B cell (primary cell): ENCODE results near the gene GPRIN2. TPM values are rescaled to one million over a fixed set of nuclear protein-coding genes. Genes with fewer than 3 reads are reported as not detected.

ENCODE experiments used
- ATAC-seq: fragments of 200-7000 bp; cut with Tn5 transposase; one replicate; pipeline ENCODE4 v1.10.0; 2021; ENCODE audit warnings: low read depth, mild to moderate bottlenecking, moderate number of reproducible peaks, moderate library complexity
- CTCF ChIA-PET: fragments of 350-600 bp; sonication (Branson Sonifier 250); formaldehyde crosslinking; loops from one replicate; lab custom pipeline; 2021; ENCODE audit warnings: antibody characterized with exemption, inconsistent platforms; lab: Charles Lee
- POLR2A ChIA-PET: fragments of 350-600 bp; sonication (Branson Sonifier 250); formaldehyde crosslinking; loops from one replicate; lab custom pipeline; 2021; ENCODE audit warnings: antibody characterized with exemption; lab: Charles Lee
- DNase-seq: peaks from one replicate; pipeline ENCODE4 v3.0.0; 2013
- H2AFZ ChIP-seq: 2 replicates; pipeline ENCODE4 v1.6.1; 2012; ENCODE audit warnings: mild to moderate bottlenecking, low read depth, low read length; ENCODE audit not compliant: insufficient read depth, poor library complexity, severe bottlenecking
- H3K27ac ChIP-seq, 2 donors: 1 replicate in 1 of 2; 2 replicates in 1 of 2; pipeline ENCODE4 v1.5.1; 2012 to 2013; ENCODE audit warnings: low read length in 2 of 2, mild to moderate bottlenecking in 2 of 2, moderate library complexity in 1 of 2
- H3K27me3 ChIP-seq, 4 experiments: fragments of 200-600 bp in 1 of 4; sonication (generic) in 1 of 4; replicated peaks in 1 of 4; 1 replicate in 2 of 4; 2 replicates in 2 of 4; pipeline versions ENCODE4 v1.6.1 to v1.7.0; 2013 to 2016; ENCODE audit warnings: low read length in 3 of 4, mild to moderate bottlenecking in 2 of 4, mixed read lengths in 1 of 4, moderate library complexity in 1 of 4; ENCODE audit not compliant: insufficient read depth in 4 of 4, control insufficient read depth in 3 of 4; ENCODE audit errors: control extremely low read depth in 1 of 4
- H3K36me3 ChIP-seq, 2 experiments: replicated peaks in 1 of 2; 1 replicate in 1 of 2; 2 replicates in 1 of 2; pipeline versions ENCODE4 v1.6.1 to v1.7.1; 2013; ENCODE audit warnings: low read length in 1 of 2; ENCODE audit not compliant: insufficient read depth in 2 of 2, control insufficient read depth in 1 of 2; ENCODE audit errors: control extremely low read depth in 1 of 2, extremely low read depth in 1 of 2
- H3K4me1 ChIP-seq, 2 donors: fragments of 200-600 bp in 1 of 2; sonication (generic) in 1 of 2; 1 replicate in 1 of 2; 2 replicates in 1 of 2; pipeline versions ENCODE4 v1.5.1 to v1.6.1; 2013 to 2017; ENCODE audit warnings: low read length in 2 of 2; ENCODE audit not compliant: control insufficient read depth in 2 of 2, insufficient read depth in 2 of 2
- H3K4me2 ChIP-seq: replicated peaks from 2 replicates; pipeline ENCODE3; 2012; ENCODE audit warnings: mild to moderate bottlenecking, low read depth, low read length; ENCODE audit not compliant: poor library complexity, severe bottlenecking
- H3K4me3 ChIP-seq, 5 experiments: fragments of 200-600 bp in 1 of 5; sonication (generic) in 1 of 5; 1 replicate in 3 of 5; 2 replicates in 2 of 5; pipeline versions ENCODE4 v1.5.1 to v1.7.0; 2011 to 2016; ENCODE audit warnings: low read length in 4 of 5, mild to moderate bottlenecking in 4 of 5, low read depth in 2 of 5, control low read depth in 1 of 5, moderate library complexity in 1 of 5; ENCODE audit not compliant: insufficient read depth in 1 of 5; ENCODE audit errors: control extremely low read depth in 1 of 5, extremely low read depth in 1 of 5
- H3K79me2 ChIP-seq: fragments of 200-600 bp; sonication (generic); one replicate; pipeline ENCODE4 v1.6.0; 2016; ENCODE audit warnings: low read length; ENCODE audit not compliant: control insufficient read depth, insufficient read depth
- H3K9ac ChIP-seq: fragments of 200-600 bp; sonication (generic); 2 replicates; pipeline ENCODE4 v1.6.1; 2017; ENCODE audit warnings: mild to moderate bottlenecking, low read length, moderate library complexity
- H3K9me3 ChIP-seq, 3 donors: one replicate each; pipeline versions ENCODE4 v1.6.1 to v1.7.1; 2013; ENCODE audit warnings: low read length in 2 of 3; ENCODE audit not compliant: control insufficient read depth in 2 of 3, insufficient read depth in 1 of 3; ENCODE audit errors: control extremely low read depth in 1 of 3
- H4K20me1 ChIP-seq: 2 replicates; pipeline ENCODE4 v1.6.0; 2012; ENCODE audit warnings: mild to moderate bottlenecking, low read length; ENCODE audit not compliant: insufficient read depth, control insufficient read depth, poor library complexity, severe bottlenecking
- H3K27ac Mint-ChIP-seq: one replicate; pipeline ENCODE4 v1.8.0; 2021; ENCODE audit warnings: mixed read lengths
- H3K27me3 Mint-ChIP-seq: one replicate; pipeline ENCODE4 v1.8.0; 2021; ENCODE audit warnings: mixed read lengths
- H3K4me1 Mint-ChIP-seq: one replicate; pipeline ENCODE4 v1.8.0; 2021; ENCODE audit warnings: mixed read lengths
- H3K4me3 Mint-ChIP-seq: one replicate; pipeline ENCODE4 v1.8.0; 2021; ENCODE audit warnings: mixed read lengths
- H3K9me3 Mint-ChIP-seq: one replicate; pipeline ENCODE4 v1.8.0; 2022; ENCODE audit warnings: mixed read lengths; ENCODE audit not compliant: insufficient read depth
- EZH2 ChIP-seq: IDR thresholded peaks from 2 replicates; pipeline ENCODE4 v1.6.1; 2012; ENCODE audit warnings: borderline replicate concordance, low read depth, mild to moderate bottlenecking, moderate library complexity, low read length; ENCODE audit not compliant: insufficient read depth, poor library complexity, severe bottlenecking
- WGBS: methylation state at CpG from one replicate; pipeline ENCODE4 v1.1.5; 2013; ENCODE audit warnings: missing lambda C conversion rate; ENCODE audit not compliant: insufficient coverage; 5-methylcytosine and 5-hydroxymethylcytosine counted together
- intact Hi-C: fragments of 100-400 bp; cut with micrococcal nuclease; formaldehyde crosslinking; loops from one replicate; pipeline ENCODE4 v1.10.0; 2022
- polyA plus RNA-seq: library from polyadenylated mRNA; depleted of rRNA; stranded (reverse); fragments of >200 nt; gene quantifications from 2 replicates; pipeline ENCODE4 v1.2.3, GENCODE V29; 2012
- total RNA-seq, 2 donors: library from RNA; stranded (reverse); fragments of 120-200 nt in 1 of 2; gene quantifications; 1 replicate in 1 of 2; 2 replicates in 1 of 2; pipeline versions ENCODE4 v1.2.3 to v1.2.4, GENCODE V29; 2013 to 2022
- TF ChIP-seq, protein P1 (sequence below): fragments of 200-600 bp; IDR thresholded peaks from one replicate; pipeline ENCODE4 v1.8.0; 2022; ENCODE audit warnings: antibody characterized with exemption, mild to moderate bottlenecking

The GPRIN2 gene
- total and polyA plus RNA-seq, 2 donors (not counting 1 experiment from before 2014, with no cell fraction given) = not detected

DNA sequence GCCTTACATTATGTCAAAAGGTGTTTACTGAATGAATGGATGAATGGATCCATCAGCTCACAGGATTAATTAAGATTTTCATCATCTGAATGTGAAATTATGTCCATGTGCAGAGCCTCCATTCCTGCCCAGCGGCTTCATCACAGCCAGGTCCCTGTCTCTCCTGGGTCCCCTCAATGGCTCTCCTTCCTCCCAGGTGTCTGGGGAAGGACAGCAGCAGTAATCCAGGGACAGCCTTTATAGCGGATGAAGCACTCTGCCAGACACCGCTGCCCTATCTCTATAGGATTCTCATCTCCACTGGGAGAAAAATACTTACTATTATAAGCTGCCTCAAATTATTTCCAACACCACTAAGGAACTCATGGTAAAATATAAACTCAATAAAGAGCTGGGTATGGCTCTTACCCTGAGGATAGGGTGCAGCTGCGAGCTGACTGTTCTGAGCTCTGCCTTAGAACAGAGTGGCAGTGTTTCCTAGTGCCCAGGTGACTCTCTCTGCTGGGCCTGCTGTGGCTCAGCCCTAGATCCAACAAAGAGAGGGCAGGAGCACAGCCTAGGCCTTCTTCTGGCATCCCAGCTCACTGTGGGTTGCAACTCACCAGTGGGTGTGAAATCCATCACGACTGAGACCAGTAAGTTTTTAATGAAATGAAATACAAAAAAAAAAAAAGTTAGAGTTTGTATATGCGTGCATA lies 38.3 kb downstream of the GPRIN2 start:
- Histone ChIP-seq H3K79me2 (no peaks in the 10 kb centered on the region), H3K27me3 (peaks cover 0 to 6% (median 0%) of the 10 kb centered on the region in 4 experiments), H2AFZ (no peak overlapping the region), H3K9ac (no peak overlapping the region), H4K20me1 (no peaks in the 10 kb centered on the region), H3K9me3 (no peaks in the 10 kb centered on the region), H3K27ac (no peak overlapping the region), H3K4me3 (no peak overlapping the region), H3K4me1 (no peaks in the 10 kb centered on the region), H3K4me2 (no peak overlapping the region), H3K36me3 (no peaks in the 10 kb centered on the region)
- Mint-ChIP-seq H3K27me3 (no peaks in the 10 kb centered on the region), H3K4me1 (no peaks in the 10 kb centered on the region), H3K9me3 (no peaks in the 10 kb centered on the region), H3K27ac (no peak overlapping the region), H3K4me3 (no peak overlapping the region)
- WGBS = 95% methylated on average over 3 of the region's 6 CpGs
- DNase-seq (no peak), ATAC-seq (no peak)
- intact Hi-C loops = no loop called here
- CTCF ChIA-PET = no interaction called here
- TF ChIP-seq, protein P1, sequence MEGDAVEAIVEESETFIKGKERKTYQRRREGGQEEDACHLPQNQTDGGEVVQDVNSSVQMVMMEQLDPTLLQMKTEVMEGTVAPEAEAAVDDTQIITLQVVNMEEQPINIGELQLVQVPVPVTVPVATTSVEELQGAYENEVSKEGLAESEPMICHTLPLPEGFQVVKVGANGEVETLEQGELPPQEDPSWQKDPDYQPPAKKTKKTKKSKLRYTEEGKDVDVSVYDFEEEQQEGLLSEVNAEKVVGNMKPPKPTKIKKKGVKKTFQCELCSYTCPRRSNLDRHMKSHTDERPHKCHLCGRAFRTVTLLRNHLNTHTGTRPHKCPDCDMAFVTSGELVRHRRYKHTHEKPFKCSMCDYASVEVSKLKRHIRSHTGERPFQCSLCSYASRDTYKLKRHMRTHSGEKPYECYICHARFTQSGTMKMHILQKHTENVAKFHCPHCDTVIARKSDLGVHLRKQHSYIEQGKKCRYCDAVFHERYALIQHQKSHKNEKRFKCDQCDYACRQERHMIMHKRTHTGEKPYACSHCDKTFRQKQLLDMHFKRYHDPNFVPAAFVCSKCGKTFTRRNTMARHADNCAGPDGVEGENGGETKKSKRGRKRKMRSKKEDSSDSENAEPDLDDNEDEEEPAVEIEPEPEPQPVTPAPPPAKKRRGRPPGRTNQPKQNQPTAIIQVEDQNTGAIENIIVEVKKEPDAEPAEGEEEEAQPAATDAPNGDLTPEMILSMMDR = no peak
- no peak for TF ChIP-seq EZH2
- POLR2A ChIA-PET = no interaction called here

DNA sequence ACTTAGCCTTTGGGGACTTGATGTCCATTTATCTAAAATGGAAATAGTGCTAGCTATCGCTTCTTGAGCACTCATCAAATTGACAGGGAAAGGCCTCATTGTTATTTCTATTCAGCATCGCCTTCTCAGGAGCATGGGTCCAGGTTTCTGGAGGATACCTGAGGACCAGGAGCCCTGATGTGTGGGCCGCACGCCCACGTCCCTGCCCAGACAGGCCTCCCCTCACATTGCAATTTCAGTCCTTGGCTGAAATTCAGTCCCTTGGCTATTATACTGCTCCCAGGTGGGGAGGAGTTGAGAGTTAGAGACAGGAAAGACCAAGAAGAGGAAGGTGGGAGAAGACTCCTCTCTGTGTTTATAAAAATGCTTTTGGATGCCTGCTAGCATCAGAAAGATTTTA lies 38.9 kb downstream of the GPRIN2 start:
- Histone ChIP-seq H2AFZ (no peak overlapping the region), H3K4me1 (no peaks in the 10 kb centered on the region), H3K9ac (no peak overlapping the region), H4K20me1 (no peaks in the 10 kb centered on the region), H3K27me3 (peaks cover 0 to 6% (median 0%) of the 10 kb centered on the region in 4 experiments), H3K79me2 (no peaks in the 10 kb centered on the region), H3K36me3 (no peaks in the 10 kb centered on the region), H3K4me2 (no peak overlapping the region), H3K9me3 (no peaks in the 10 kb centered on the region), H3K27ac (no peak overlapping the region), H3K4me3 (no peak overlapping the region)
- TF ChIP-seq, protein P1 = no peak
- TF ChIP-seq EZH2 = no peak
- no peak overlapping the region for H3K27ac Mint-ChIP-seq
- ChIA-PET POLR2A (no interaction called here), CTCF (no interaction called here)
- H3K27me3 Mint-ChIP-seq = no peaks in the 10 kb centered on the region
- no peaks in the 10 kb centered on the region for H3K4me1 Mint-ChIP-seq
- H3K9me3 Mint-ChIP-seq = no peaks in the 10 kb centered on the region
- DNase-seq = no peak
- no peak overlapping the region for H3K4me3 Mint-ChIP-seq
- no peak for ATAC-seq
- intact Hi-C loops = no loop called here
- 93% methylated on average over 5 of the region's 5 CpGs for WGBS
